Progenitor cell of endocrine pancreas (in vitro differentiated cells): Measurements from ENCODE around the gene DGCR2. TPM values are rescaled to one million over a fixed set of nuclear protein-coding genes. Genes with fewer than 3 reads are reported as not detected.
"Not testable (repeated sequence)": the region's sequence is repeated elsewhere in the genome, so short reads cannot be mapped to it uniquely, and the experiment has no call there.

Experiments used
- DNase-seq: peaks from one replicate; pipeline ENCODE4 v3.0.0; 2021; ENCODE audit warnings: low spot score; ENCODE audit not compliant: unreplicated experiment
- H3K27ac Mint-ChIP-seq: 2 replicates; pipeline ENCODE4 v1.8.0; 2021; ENCODE audit warnings: mild to moderate bottlenecking, moderate library complexity, mixed read lengths
- H3K27me3 Mint-ChIP-seq: 2 replicates; pipeline ENCODE4 v1.8.0; 2021; ENCODE audit warnings: mixed read lengths
- H3K36me3 Mint-ChIP-seq: 2 replicates; pipeline ENCODE4 v1.8.0; 2022; ENCODE audit warnings: mixed read lengths; ENCODE audit not compliant: insufficient read depth
- H3K4me1 Mint-ChIP-seq: 2 replicates; pipeline ENCODE4 v1.8.0; 2021; ENCODE audit warnings: low read depth, mixed read lengths
- H3K4me3 Mint-ChIP-seq: 2 replicates; pipeline ENCODE4 v1.8.0; 2021; ENCODE audit warnings: low read depth, mild to moderate bottlenecking, moderate library complexity, mixed read lengths
- H3K9me3 Mint-ChIP-seq: 2 replicates; pipeline ENCODE4 v1.8.0; 2021; ENCODE audit warnings: low read depth, mixed read lengths
- CTCF ChIP-seq: fragments of 200-600 bp; sonication (generic); IDR thresholded peaks from one replicate; pipeline ENCODE4 v1.5.0; 2021; ENCODE audit warnings: antibody characterized with exemption, mild to moderate bottlenecking; ENCODE audit not compliant: unreplicated experiment
- total RNA-seq: library from RNA; stranded (reverse); gene quantifications from 2 replicates; pipeline ENCODE4 v1.2.1, GENCODE V29; 2021

The DGCR2 gene
- total RNA-seq, 1 donor from 2014 or later = 89.1 TPM

GRCh38 chr22:18987765-18988164 lies 134.4 kb downstream of the DGCR2 start:
- TF ChIP-seq CTCF = peak; percentile 51
- Mint-ChIP-seq H3K9me3 (no peaks in the 10 kb centered on the region), H3K36me3 (peaks cover 3% of the 10 kb centered on the region), H3K4me1 (no peaks in the 10 kb centered on the region), H3K4me3 (no peak overlapping the region), H3K27ac (no peak overlapping the region), H3K27me3 (peaks cover 5% of the 10 kb centered on the region)
- no peak for DNase-seq

GRCh38 chr22:18987114-18987513 lies 135.1 kb downstream of the DGCR2 start:
- not testable (repeated sequence) for H3K36me3 Mint-ChIP-seq, H3K27ac Mint-ChIP-seq, H3K27me3 Mint-ChIP-seq, H3K4me1 Mint-ChIP-seq, H3K9me3 Mint-ChIP-seq, DNase-seq, H3K4me3 Mint-ChIP-seq

Other genes with a start within 250 kb of the DGCR2 start
- 2.9 and 3.1 TPM in 2 replicates for gene DGCR6, start 216.1 kb downstream of the DGCR2 start, total RNA-seq
- 6.4 and 9.2 TPM in 2 replicates for gene PRODH, start 186.1 kb downstream of the DGCR2 start, total RNA-seq
- not detected in 2 replicates for gene TSSK2, start 8.9 kb upstream of the DGCR2 start, total RNA-seq
- gene ESS2, start 22.2 kb upstream of the DGCR2 start, total RNA-seq = 18.7 and 20.4 TPM in 2 replicates
- not detected in 2 replicates for gene GSC2, start 27.9 kb upstream of the DGCR2 start, total RNA-seq
- gene SLC25A1, start 56.3 kb upstream of the DGCR2 start, total RNA-seq = 99.8 and 111 TPM in 2 replicates
- 6.6 and 8.7 TPM in 2 replicates for gene CLTCL1, start 169.3 kb upstream of the DGCR2 start, total RNA-seq